ENCODE data around the gene GSS.

GSS gene

GRCh38 chr20:34996243-34997028 lies 40.8 kb upstream of the GSS start:
- Histone ChIP-seq H3K79me2 (no peaks in the 10 kb centered on the region), H3K9ac (no peak overlapping the region), H3K4me3 (ENCODE audit: low read depth, low read length) (no peak overlapping the region), H3K27ac (no peak overlapping the region), H3K9me3 (ENCODE audit: control insufficient read depth, low read length) (no peaks in the 10 kb centered on the region), H3K4me1 (no peaks in the 10 kb centered on the region), H3K36me3 (ENCODE audit: control insufficient read depth, insufficient read depth, low read length) (no peaks in the 10 kb centered on the region), H2AFZ (no peak overlapping the region), H3K4me2 (ENCODE audit: low read length) (no peak overlapping the region), H3K27me3 (ENCODE audit: control insufficient read depth, insufficient read depth, low read length) (no peaks in the 10 kb centered on the region)
- TF ChIP-seq CTCF (IDR thresholded peaks at IDR 0.05) = no peak

GRCh38 chr20:34995696-34996095 lies 40.1 kb upstream of the GSS start:
- Histone ChIP-seq H3K4me1 (no peaks in the 10 kb centered on the region), H3K27ac (no peak overlapping the region), H3K27me3 (ENCODE audit: control insufficient read depth, insufficient read depth, low read length) (no peaks in the 10 kb centered on the region), H3K36me3 (ENCODE audit: control insufficient read depth, insufficient read depth, low read length) (no peaks in the 10 kb centered on the region), H3K4me2 (ENCODE audit: low read length) (no peak overlapping the region), H2AFZ (no peak overlapping the region), H3K9ac (no peak overlapping the region), H3K9me3 (ENCODE audit: control insufficient read depth, low read length) (no peaks in the 10 kb centered on the region), H3K79me2 (no peaks in the 10 kb centered on the region), H3K4me3 (ENCODE audit: low read depth, low read length) (no peak overlapping the region)
- no peak for TF ChIP-seq CTCF (IDR thresholded peaks at IDR 0.05)

GRCh38 chr20:34995192-34995591 lies 39.6 kb upstream of the GSS start:
- no peaks in the 10 kb centered on the region for H3K79me2 ChIP-seq
- no peak overlapping the region for H3K4me3 ChIP-seq (ENCODE audit: low read depth, low read length)
- no peak for TF ChIP-seq CTCF (IDR thresholded peaks at IDR 0.05)
- H3K4me2 ChIP-seq (ENCODE audit: low read length) = no peak overlapping the region
- no peaks in the 10 kb centered on the region for H3K36me3 ChIP-seq (ENCODE audit: control insufficient read depth, insufficient read depth, low read length)
- no peak overlapping the region for H3K27ac ChIP-seq
- H3K9ac ChIP-seq = no peak overlapping the region
- H3K27me3 ChIP-seq (ENCODE audit: control insufficient read depth, insufficient read depth, low read length) = no peaks in the 10 kb centered on the region
- no peak overlapping the region for H2AFZ ChIP-seq
- H3K9me3 ChIP-seq (ENCODE audit: control insufficient read depth, low read length) = no peaks in the 10 kb centered on the region
- no peaks in the 10 kb centered on the region for H3K4me1 ChIP-seq

- Histone ChIP-seq H3K27ac (no peak overlapping the region), H3K79me2 (no peaks in the 10 kb centered on the region), H3K36me3 (ENCODE audit: control insufficient read depth, insufficient read depth, low read length) (no peaks in the 10 kb centered on the region), H3K27me3 (ENCODE audit: control insufficient read depth, insufficient read depth, low read length) (no peaks in the 10 kb centered on the region), H3K4me2 (ENCODE audit: low read length) (no peak overlapping the region), H3K9ac (no peak overlapping the region), H3K4me1 (no peaks in the 10 kb centered on the region), H3K9me3 (ENCODE audit: control insufficient read depth, low read length) (no peaks in the 10 kb centered on the region), H2AFZ (no peak overlapping the region), H3K4me3 (ENCODE audit: low read depth, low read length) (no peak overlapping the region)
- TF ChIP-seq CTCF (IDR thresholded peaks at IDR 0.05) = no peak
These were observed 39.0 kb upstream of the GSS start for GRCh38 chr20:34994509-34995131.
